Erythroblast (primary cell): Measurements from ENCODE around the gene FAAP100.

Experiments
- GATA1 ChIP-seq: IDR thresholded peaks from 2 replicates; pipeline ENCODE4 v1.6.1; 2011; ENCODE audit warnings: low read depth, mild to moderate bottlenecking, control low read depth, low read length, moderate library complexity
- POLR2A ChIP-seq: IDR thresholded peaks from 2 replicates; pipeline ENCODE4 v1.6.1; 2011; ENCODE audit warnings: mild to moderate bottlenecking, low read length

DNA sequence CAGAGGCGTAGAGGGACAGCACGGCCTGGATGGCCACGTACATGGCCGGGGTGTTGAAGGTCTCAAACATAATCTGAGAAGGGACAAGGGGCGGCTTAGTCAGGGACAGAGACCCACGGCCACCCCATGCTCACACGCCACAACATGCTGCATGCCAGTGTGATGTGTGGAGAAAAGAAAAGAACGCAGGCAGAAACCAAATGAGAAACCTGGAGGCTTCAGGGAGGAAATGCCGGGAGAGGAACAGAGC is 40.7 kb downstream of the FAAP100 start:
- TF ChIP-seq POLR2A (no peak), GATA1 (no peak)
